GM23338 (cell line): Measurements from ENCODE around the gene EGF. TPM values are rescaled to one million over a fixed set of nuclear protein-coding genes. Genes with fewer than 3 reads are reported as not detected.

Experiments used
- ATAC-seq: fragments of 200-7000 bp; cut with Tn5 transposase; 3 replicates; pipeline ENCODE4 v1.9.1; 2020
- DNase-seq: peaks from one replicate; pipeline ENCODE4 v3.0.0-alpha.2; 2015; ENCODE audit warnings: low spot score
- H2AFZ ChIP-seq: fragments of 200-600 bp; sonication (generic); 2 replicates; pipeline ENCODE4 v1.8.0; 2016; ENCODE audit warnings: antibody characterized with exemption, mild to moderate bottlenecking, moderate library complexity
- H3F3A ChIP-seq: fragments of 200-600 bp; sonication (generic); replicated peaks from 2 replicates; pipeline ENCODE4 v1.8.0; 2017; ENCODE audit warnings: antibody characterized with exemption, mixed run types, low read depth
- H3K27ac ChIP-seq: fragments of 200-600 bp; sonication (generic); 2 replicates; pipeline ENCODE4 v1.6.1; 2016; ENCODE audit warnings: low read depth
- H3K27me3 ChIP-seq: fragments of 200-600 bp; sonication (generic); 2 replicates; pipeline ENCODE4 v1.8.0; 2016; ENCODE audit warnings: mild to moderate bottlenecking, mixed run types, moderate library complexity; ENCODE audit not compliant: insufficient read depth
- H3K36me3 ChIP-seq: fragments of 200-600 bp; sonication (generic); 2 replicates; pipeline ENCODE4 v1.8.0; 2016; ENCODE audit warnings: mild to moderate bottlenecking; ENCODE audit not compliant: insufficient read depth
- H3K4me1 ChIP-seq: fragments of 200-600 bp; sonication (generic); 2 replicates; pipeline ENCODE4 v1.8.0; 2016; ENCODE audit warnings: mild to moderate bottlenecking, moderate library complexity; ENCODE audit not compliant: insufficient read depth
- H3K4me2 ChIP-seq: fragments of 200-600 bp; sonication (generic); 2 replicates; pipeline ENCODE4 v1.7.1; 2017; ENCODE audit warnings: mixed run types
- H3K4me3 ChIP-seq: fragments of 200-600 bp; sonication (generic); 2 replicates; pipeline ENCODE4 v1.6.1; 2016; ENCODE audit warnings: mixed run types
- H3K79me2 ChIP-seq: fragments of 200-600 bp; sonication (generic); replicated peaks from 2 replicates; pipeline ENCODE4 v1.8.0; 2017; ENCODE audit warnings: mild to moderate bottlenecking; ENCODE audit not compliant: insufficient read depth
- H3K9me2 ChIP-seq: fragments of 200-600 bp; sonication (generic); 2 replicates; pipeline ENCODE4 v1.8.0; 2017; ENCODE audit not compliant: insufficient read depth
- H4K20me1 ChIP-seq: fragments of 200-600 bp; sonication (generic); replicated peaks from 2 replicates; pipeline ENCODE4 v1.8.0; 2017; ENCODE audit warnings: mild to moderate bottlenecking; ENCODE audit not compliant: insufficient read depth
- H3K27ac Mint-ChIP-seq: 2 replicates; pipeline ENCODE4 v1.8.0; 2020; ENCODE audit warnings: inconsistent platforms, mild to moderate bottlenecking, moderate library complexity, mixed read lengths
- H3K27me3 Mint-ChIP-seq: 3 replicates; pipeline ENCODE4 v1.8.0; 2022; ENCODE audit warnings: low read depth, mild to moderate bottlenecking, moderate library complexity, mixed read lengths, inconsistent platforms; ENCODE audit not compliant: insufficient read depth, poor library complexity
- H3K36me3 Mint-ChIP-seq: 3 replicates; pipeline ENCODE4 v1.8.0; 2021; ENCODE audit warnings: low read depth, mild to moderate bottlenecking, inconsistent platforms, moderate library complexity, mixed read lengths
- H3K4me1 Mint-ChIP-seq: 3 replicates; pipeline ENCODE4 v1.8.0; 2020; ENCODE audit warnings: mild to moderate bottlenecking, inconsistent platforms, mixed read lengths
- H3K4me3 Mint-ChIP-seq: 3 replicates; pipeline ENCODE4 v1.8.0; 2021; ENCODE audit warnings: moderate library complexity, mild to moderate bottlenecking, inconsistent platforms, mixed read lengths
- H3K9me3 Mint-ChIP-seq: 3 replicates; pipeline ENCODE4 v1.8.0; 2020; ENCODE audit warnings: moderate library complexity, mild to moderate bottlenecking, inconsistent platforms, mixed read lengths
- CREB1 ChIP-seq: fragments of 250-450 bp; sonication (Bioruptor Pico); IDR thresholded peaks from 2 replicates; pipeline ENCODE4 v1.5.0; 2020; ENCODE audit warnings: low read depth, mild to moderate bottlenecking, moderate library complexity
- CTCF ChIP-seq, 2 experiments: fragments of 200-600 bp in 1 of 2; sonication (generic) in 1 of 2; conservative IDR thresholded peaks; 2 replicates each; pipeline versions ENCODE4 v1.5.1 to v1.6.1; 2016 to 2017; ENCODE audit warnings: antibody characterized with exemption in 2 of 2, low read depth in 2 of 2, mild to moderate bottlenecking in 2 of 2, moderate library complexity in 1 of 2
- EZH2 ChIP-seq: fragments of 200-600 bp; sonication (generic); IDR thresholded peaks from one replicate; pipeline ENCODE4 v1.8.0; 2017; ENCODE audit warnings: antibody characterized with exemption, mild to moderate bottlenecking, low read depth; ENCODE audit not compliant: unreplicated experiment
- EZH2phosphoT487 ChIP-seq: fragments of 200-600 bp; sonication (generic); IDR thresholded peaks from one replicate; pipeline ENCODE4 v1.8.1; 2018; ENCODE audit warnings: antibody characterized with exemption; ENCODE audit not compliant: unreplicated experiment
- JUNB ChIP-seq: IDR thresholded peaks from one replicate; pipeline ENCODE4 v1.6.1; 2016; ENCODE audit warnings: antibody characterized with exemption; ENCODE audit not compliant: unreplicated experiment
- NANOG ChIP-seq: IDR thresholded peaks from 2 replicates; pipeline ENCODE4 v1.6.1; 2016; ENCODE audit warnings: antibody characterized with exemption, borderline replicate concordance
- POLR2AphosphoS5 ChIP-seq: IDR thresholded peaks from 2 replicates; pipeline ENCODE4 v1.6.1; 2016; ENCODE audit warnings: antibody characterized with exemption, low read depth
- REST ChIP-seq: IDR thresholded peaks from one replicate; pipeline ENCODE4 v1.6.1; 2018; ENCODE audit warnings: antibody characterized with exemption; ENCODE audit not compliant: unreplicated experiment
- STAT1 ChIP-seq: IDR thresholded peaks from one replicate; pipeline ENCODE4 v1.6.1; 2016; ENCODE audit warnings: antibody characterized with exemption; ENCODE audit not compliant: unreplicated experiment
- ZNF331 ChIP-seq: fragments of 250-450 bp; sonication (Bioruptor Pico); IDR thresholded peaks from 2 replicates; pipeline ENCODE4 v1.5.0; 2020; ENCODE audit warnings: low read depth, mild to moderate bottlenecking, moderate library complexity
- polyA plus RNA-seq: library from polyadenylated mRNA; unstranded; fragments of >200 nt; fragmentation: Nextera tagmentation; extraction: Ambion mirVana; gene quantifications from 2 replicates; pipeline ENCODE4 v1.2.1, GENCODE V29; 2016
- total RNA-seq: library from RNA; depleted of rRNA; stranded (reverse); fragments of >200 nt; shearing (Covaris generic); gene quantifications from 2 replicates; pipeline ENCODE4 v1.2.3, GENCODE V29; 2014
- TF ChIP-seq, protein P1 (sequence below): fragments of 250-450 bp; sonication (Bioruptor Pico); IDR thresholded peaks from 2 replicates; pipeline ENCODE4 v1.5.0; 2020; ENCODE audit warnings: mild to moderate bottlenecking, moderate library complexity

The EGF gene
- total and polyA plus RNA-seq, 2 experiments from 2014 or later, result 1.4 to 3.0 TPM

DNA sequence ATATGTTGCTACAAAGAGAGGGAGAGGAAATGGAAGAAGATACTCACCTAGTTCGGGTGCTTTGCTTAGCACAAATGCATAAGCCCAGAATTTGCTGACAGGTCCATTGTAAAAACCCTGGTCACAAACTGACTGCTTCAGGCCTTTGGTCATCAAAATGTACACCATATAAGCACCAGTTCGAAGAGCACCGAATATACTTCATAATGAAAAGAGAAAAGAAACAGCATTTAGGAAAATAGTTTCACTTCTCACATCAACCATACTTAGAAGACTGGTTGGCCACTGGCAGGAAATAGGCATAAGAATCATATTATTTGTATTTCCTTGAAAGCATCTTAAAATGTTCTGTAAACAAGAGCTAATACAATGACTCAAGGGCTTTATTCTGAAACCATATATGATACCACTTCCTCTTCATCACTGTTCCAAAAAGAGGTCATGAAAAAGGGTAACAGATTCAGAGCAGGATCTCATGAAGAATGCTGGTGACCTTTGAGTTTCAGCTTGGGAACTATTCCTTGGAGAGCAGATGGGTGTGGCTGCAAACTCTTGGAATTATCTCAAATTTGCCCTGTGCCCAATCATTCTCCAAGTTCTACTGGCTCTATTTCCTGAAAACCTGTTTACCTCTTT is 147.0 kb downstream of the EGF start:
- Histone ChIP-seq H3K4me1 (no peaks in the 10 kb centered on the region), H3K36me3 (peaks cover 4% of the 10 kb centered on the region; the same call in 1 of the 2 replicates), H3K4me2 (no peak overlapping the region), H3K79me2 (peaks cover 16% of the 10 kb centered on the region), H3F3A (no peaks in the 10 kb centered on the region), H3K27me3 (no peaks in the 10 kb centered on the region), H3K27ac (no peak overlapping the region), H4K20me1 (peaks cover 18% of the 10 kb centered on the region), H2AFZ (no peak overlapping the region), H3K9me2 (no peaks in the 10 kb centered on the region), H3K4me3 (no peak overlapping the region)
- no peak for ATAC-seq
- Mint-ChIP-seq H3K4me3 (no peak overlapping the region), H3K27ac (no peak overlapping the region), H3K36me3 (peaks cover 7% of the 10 kb centered on the region), H3K4me1 (peaks cover 5% of the 10 kb centered on the region; the same call in 2 of the 3 replicates), H3K27me3 (no peaks in the 10 kb centered on the region), H3K9me3 (no peaks in the 10 kb centered on the region)
- TF ChIP-seq JUNB, result no peak
- TF ChIP-seq, protein P1, sequence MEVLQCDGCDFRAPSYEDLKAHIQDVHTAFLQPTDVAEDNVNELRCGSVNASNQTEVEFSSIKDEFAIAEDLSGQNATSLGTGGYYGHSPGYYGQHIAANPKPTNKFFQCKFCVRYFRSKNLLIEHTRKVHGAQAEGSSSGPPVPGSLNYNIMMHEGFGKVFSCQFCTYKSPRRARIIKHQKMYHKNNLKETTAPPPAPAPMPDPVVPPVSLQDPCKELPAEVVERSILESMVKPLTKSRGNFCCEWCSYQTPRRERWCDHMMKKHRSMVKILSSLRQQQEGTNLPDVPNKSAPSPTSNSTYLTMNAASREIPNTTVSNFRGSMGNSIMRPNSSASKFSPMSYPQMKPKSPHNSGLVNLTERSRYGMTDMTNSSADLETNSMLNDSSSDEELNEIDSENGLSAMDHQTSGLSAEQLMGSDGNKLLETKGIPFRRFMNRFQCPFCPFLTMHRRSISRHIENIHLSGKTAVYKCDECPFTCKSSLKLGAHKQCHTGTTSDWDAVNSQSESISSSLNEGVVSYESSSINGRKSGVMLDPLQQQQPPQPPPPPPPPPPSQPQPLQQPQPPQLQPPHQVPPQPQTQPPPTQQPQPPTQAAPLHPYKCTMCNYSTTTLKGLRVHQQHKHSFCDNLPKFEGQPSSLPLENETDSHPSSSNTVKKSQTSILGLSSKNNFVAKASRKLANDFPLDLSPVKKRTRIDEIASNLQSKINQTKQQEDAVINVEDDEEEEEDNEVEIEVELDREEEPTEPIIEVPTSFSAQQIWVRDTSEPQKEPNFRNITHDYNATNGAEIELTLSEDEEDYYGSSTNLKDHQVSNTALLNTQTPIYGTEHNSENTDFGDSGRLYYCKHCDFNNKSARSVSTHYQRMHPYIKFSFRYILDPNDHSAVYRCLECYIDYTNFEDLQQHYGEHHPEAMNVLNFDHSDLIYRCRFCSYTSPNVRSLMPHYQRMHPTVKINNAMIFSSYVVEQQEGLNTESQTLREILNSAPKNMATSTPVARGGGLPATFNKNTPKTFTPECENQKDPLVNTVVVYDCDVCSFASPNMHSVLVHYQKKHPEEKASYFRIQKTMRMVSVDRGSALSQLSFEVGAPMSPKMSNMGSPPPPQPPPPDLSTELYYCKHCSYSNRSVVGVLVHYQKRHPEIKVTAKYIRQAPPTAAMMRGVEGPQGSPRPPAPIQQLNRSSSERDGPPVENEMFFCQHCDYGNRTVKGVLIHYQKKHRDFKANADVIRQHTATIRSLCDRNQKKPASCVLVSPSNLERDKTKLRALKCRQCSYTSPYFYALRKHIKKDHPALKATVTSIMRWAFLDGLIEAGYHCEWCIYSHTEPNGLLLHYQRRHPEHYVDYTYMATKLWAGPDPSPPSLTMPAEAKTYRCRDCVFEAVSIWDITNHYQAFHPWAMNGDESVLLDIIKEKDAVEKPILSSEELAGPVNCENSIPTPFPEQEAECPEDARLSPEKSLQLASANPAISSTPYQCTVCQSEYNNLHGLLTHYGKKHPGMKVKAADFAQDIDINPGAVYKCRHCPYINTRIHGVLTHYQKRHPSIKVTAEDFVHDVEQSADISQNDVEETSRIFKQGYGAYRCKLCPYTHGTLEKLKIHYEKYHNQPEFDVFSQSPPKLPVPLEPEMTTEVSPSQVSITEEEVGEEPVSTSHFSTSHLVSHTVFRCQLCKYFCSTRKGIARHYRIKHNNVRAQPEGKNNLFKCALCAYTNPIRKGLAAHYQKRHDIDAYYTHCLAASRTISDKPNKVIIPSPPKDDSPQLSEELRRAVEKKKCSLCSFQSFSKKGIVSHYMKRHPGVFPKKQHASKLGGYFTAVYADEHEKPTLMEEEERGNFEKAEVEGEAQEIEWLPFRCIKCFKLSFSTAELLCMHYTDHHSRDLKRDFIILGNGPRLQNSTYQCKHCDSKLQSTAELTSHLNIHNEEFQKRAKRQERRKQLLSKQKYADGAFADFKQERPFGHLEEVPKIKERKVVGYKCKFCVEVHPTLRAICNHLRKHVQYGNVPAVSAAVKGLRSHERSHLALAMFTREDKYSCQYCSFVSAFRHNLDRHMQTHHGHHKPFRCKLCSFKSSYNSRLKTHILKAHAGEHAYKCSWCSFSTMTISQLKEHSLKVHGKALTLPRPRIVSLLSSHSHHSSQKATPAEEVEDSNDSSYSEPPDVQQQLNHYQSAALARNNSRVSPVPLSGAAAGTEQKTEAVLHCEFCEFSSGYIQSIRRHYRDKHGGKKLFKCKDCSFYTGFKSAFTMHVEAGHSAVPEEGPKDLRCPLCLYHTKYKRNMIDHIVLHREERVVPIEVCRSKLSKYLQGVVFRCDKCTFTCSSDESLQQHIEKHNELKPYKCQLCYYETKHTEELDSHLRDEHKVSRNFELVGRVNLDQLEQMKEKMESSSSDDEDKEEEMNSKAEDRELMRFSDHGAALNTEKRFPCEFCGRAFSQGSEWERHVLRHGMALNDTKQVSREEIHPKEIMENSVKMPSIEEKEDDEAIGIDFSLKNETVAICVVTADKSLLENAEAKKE (CRISPR knock-in tag), result no peak
- TF ChIP-seq CREB1 (CRISPR knock-in tag), result no peak
- no peak for TF ChIP-seq POLR2AphosphoS5
- no peak for TF ChIP-seq ZNF331 (CRISPR knock-in tag)
- no peak for TF ChIP-seq CTCF (conservative IDR thresholded peaks at IDR 0.05; ENCODE audit: low read depth in 2 of 2)
- no peak for TF ChIP-seq NANOG
- no peak for TF ChIP-seq EZH2
- TF ChIP-seq REST, result no peak
- no peak for TF ChIP-seq STAT1
- no peak for TF ChIP-seq EZH2phosphoT487
- DNase-seq, result no peak
